ENCODE measurements around the gene BTAF1.

BTAF1 gene

DNA sequence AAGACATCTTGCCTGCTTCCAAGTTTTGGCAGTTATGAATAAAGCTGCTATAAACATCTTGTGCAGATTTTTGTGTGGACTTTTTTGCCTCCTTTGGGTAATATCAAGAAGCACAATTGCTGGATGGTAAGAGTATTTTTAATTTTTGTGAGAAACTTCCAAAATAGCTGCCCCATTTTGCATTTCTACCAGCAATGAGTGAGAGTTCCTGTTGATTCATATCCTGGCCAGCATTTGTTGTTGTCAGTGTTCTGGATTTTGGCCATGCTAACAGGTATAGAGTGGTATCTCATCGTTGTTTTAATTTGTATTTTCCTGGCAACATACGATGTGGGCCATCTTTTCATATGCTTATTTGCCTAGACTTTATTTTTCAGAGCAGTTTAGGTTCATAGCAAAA, 53.9 kb downstream of the BTAF1 start:
- WGBS, 2 experiments (ENCODE audit: insufficient coverage in 2 of 2) = 100% methylated on average over 1 of the region's 2 CpGs; no CpG with 5 or more reads in 1 of the 2 experiments
- Histone ChIP-seq H3K4me1 (ENCODE audit: control insufficient read depth, insufficient read depth, low read length, poor library complexity, severe bottlenecking) (peaks cover 5% of the 10 kb centered on the region), H3K4me3 (ENCODE audit: extremely low read depth, insufficient read depth, low read length, poor library complexity, severe bottlenecking) (no peak overlapping the region), H3K27ac (ENCODE audit: low read depth, low read length, severe bottlenecking) (no peak overlapping the region), H3K9me3 (ENCODE audit: control insufficient read depth, low read length) (no peaks in the 10 kb centered on the region), H3K36me3 (ENCODE audit: control insufficient read depth, insufficient read depth, low read length) (peaks cover 41% of the 10 kb centered on the region)

- no peak overlapping the region for H3K27ac ChIP-seq (ENCODE audit: low read depth, low read length, severe bottlenecking)
- peaks cover 5% of the 10 kb centered on the region for H3K4me1 ChIP-seq (ENCODE audit: control insufficient read depth, insufficient read depth, low read length, poor library complexity, severe bottlenecking)
- no peaks in the 10 kb centered on the region for H3K9me3 ChIP-seq (ENCODE audit: control insufficient read depth, low read length)
- WGBS, 2 experiments (ENCODE audit: insufficient coverage in 2 of 2) = no CpG with 5 or more reads among the region's 1 CpG
- H3K36me3 ChIP-seq (ENCODE audit: control insufficient read depth, insufficient read depth, low read length) = peaks cover 51% of the 10 kb centered on the region
- no peak overlapping the region for H3K4me3 ChIP-seq (ENCODE audit: extremely low read depth, insufficient read depth, low read length, poor library complexity, severe bottlenecking)
Observed at GRCh38 chr10:91978585-91978984, 55.0 kb downstream of the BTAF1 start.

DNA sequence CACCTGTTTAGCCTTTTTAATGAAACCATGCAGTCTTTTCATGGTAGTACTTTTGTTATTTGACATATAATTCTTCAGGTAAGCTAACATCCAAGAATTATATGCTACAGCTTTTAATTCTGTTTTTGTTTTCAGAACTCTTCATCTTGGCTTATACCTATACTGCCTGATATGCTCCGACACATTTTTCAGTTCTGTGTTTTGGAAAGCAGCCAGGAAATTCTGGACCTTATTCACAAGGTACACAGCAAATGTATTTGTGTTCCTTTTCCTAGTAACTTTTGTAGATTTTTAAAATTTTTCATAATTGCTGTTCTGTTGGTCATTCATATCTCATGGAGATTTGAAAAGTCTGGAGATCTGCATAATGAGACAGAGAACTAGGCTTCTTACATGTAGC, 56.7 kb downstream of the BTAF1 start:
- WGBS, 2 experiments (ENCODE audit: insufficient coverage in 2 of 2) = 100% methylated on average over 1 of the region's 1 CpG; no CpG with 5 or more reads in 1 of the 2 experiments
- peaks cover 63% of the 10 kb centered on the region for H3K36me3 ChIP-seq (ENCODE audit: control insufficient read depth, insufficient read depth, low read length)

DNA sequence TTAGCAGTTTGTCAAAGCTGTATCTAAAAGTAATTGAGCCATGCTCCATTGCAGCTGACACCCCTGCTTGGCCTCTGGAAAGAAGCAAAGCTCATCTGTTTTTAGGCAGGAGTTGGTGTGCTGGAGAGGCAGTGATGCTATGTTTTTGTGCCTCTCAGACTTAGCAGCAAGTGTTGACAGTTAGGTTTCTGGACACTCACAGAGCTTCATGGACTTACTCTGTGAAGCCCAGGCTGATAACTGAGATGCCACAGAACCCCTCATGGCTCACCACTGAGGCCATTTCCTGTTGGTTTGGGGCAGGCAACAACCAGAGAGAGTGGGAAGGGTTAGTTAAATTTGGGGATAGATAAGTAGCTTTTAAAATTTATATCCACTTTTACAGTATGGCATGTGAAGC, 59.8 kb downstream of the BTAF1 start:
- peaks cover 61% of the 10 kb centered on the region for H3K36me3 ChIP-seq (ENCODE audit: control insufficient read depth, insufficient read depth, low read length)
- no peak overlapping the region for H3K4me3 ChIP-seq (ENCODE audit: extremely low read depth, insufficient read depth, low read length, poor library complexity, severe bottlenecking)
- peak overlapping the region; percentile 10 for H3K27ac ChIP-seq (ENCODE audit: low read depth, low read length, severe bottlenecking)
- no peaks in the 10 kb centered on the region for H3K9me3 ChIP-seq (ENCODE audit: control insufficient read depth, low read length)
- no peaks in the 10 kb centered on the region for H3K4me1 ChIP-seq (ENCODE audit: control insufficient read depth, insufficient read depth, low read length, poor library complexity, severe bottlenecking)

More for the DNA sequence above, 56.7 kb downstream of the BTAF1 start:
- Histone ChIP-seq H3K4me3 (ENCODE audit: extremely low read depth, insufficient read depth, low read length, poor library complexity, severe bottlenecking) (no peak overlapping the region), H3K27ac (ENCODE audit: low read depth, low read length, severe bottlenecking) (no peak overlapping the region), H3K9me3 (ENCODE audit: control insufficient read depth, low read length) (no peaks in the 10 kb centered on the region), H3K4me1 (ENCODE audit: control insufficient read depth, insufficient read depth, low read length, poor library complexity, severe bottlenecking) (peaks cover 5% of the 10 kb centered on the region)

- Histone ChIP-seq H3K4me1 (ENCODE audit: control insufficient read depth, insufficient read depth, low read length, poor library complexity, severe bottlenecking) (no peaks in the 10 kb centered on the region), H3K36me3 (ENCODE audit: control insufficient read depth, insufficient read depth, low read length) (peaks cover 68% of the 10 kb centered on the region), H3K9me3 (ENCODE audit: control insufficient read depth, low read length) (no peaks in the 10 kb centered on the region), H3K27ac (ENCODE audit: low read depth, low read length, severe bottlenecking) (no peak overlapping the region), H3K4me3 (ENCODE audit: extremely low read depth, insufficient read depth, low read length, poor library complexity, severe bottlenecking) (no peak overlapping the region)
- WGBS, 2 experiments (ENCODE audit: insufficient coverage in 2 of 2) = 90 to 98% methylated on average over 2 to 6 of the region's 8 CpGs
Observed at GRCh38 chr10:91987397-91988037, 63.9 kb downstream of the BTAF1 start.

DNA sequence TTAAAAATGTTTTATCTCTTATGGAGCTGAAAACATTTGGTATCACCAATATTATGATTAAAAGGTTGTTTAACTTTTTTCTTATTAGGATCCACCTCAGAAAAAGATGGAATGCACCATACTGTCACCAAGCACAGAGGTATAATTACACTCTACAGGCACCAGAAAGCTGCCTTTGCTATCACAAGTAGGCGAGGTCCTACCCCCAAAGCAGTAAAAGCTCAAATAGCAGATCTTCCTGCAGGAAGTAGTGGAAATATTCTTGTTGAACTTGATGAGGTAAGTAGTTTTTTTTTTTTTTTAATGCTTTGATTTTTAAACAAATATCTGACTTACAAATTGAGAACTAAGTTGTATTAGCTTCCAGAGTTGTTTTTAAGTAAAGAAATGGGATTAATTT, 68.5 kb downstream of the BTAF1 start:
- Histone ChIP-seq H3K36me3 (ENCODE audit: control insufficient read depth, insufficient read depth, low read length) (peaks cover 69% of the 10 kb centered on the region), H3K9me3 (ENCODE audit: control insufficient read depth, low read length) (no peaks in the 10 kb centered on the region), H3K4me1 (ENCODE audit: control insufficient read depth, insufficient read depth, low read length, poor library complexity, severe bottlenecking) (no peaks in the 10 kb centered on the region), H3K27ac (ENCODE audit: low read depth, low read length, severe bottlenecking) (no peak overlapping the region), H3K4me3 (ENCODE audit: extremely low read depth, insufficient read depth, low read length, poor library complexity, severe bottlenecking) (no peak overlapping the region)
- WGBS, 2 experiments (ENCODE audit: insufficient coverage in 2 of 2) = no CpG with 5 or more reads among the region's 1 CpG

GRCh38 chr10:91996266-91996665, 72.7 kb downstream of the BTAF1 start:
- no peaks in the 10 kb centered on the region for H3K4me1 ChIP-seq (ENCODE audit: control insufficient read depth, insufficient read depth, low read length, poor library complexity, severe bottlenecking)
- 94 to 100% methylated on average over 1 to 2 of the region's 2 CpGs for WGBS, 2 experiments (ENCODE audit: insufficient coverage in 2 of 2)
- no peak overlapping the region for H3K27ac ChIP-seq (ENCODE audit: low read depth, low read length, severe bottlenecking)
- peaks cover 80% of the 10 kb centered on the region for H3K36me3 ChIP-seq (ENCODE audit: control insufficient read depth, insufficient read depth, low read length)
- H3K4me3 ChIP-seq (ENCODE audit: extremely low read depth, insufficient read depth, low read length, poor library complexity, severe bottlenecking) = no peak overlapping the region
- H3K9me3 ChIP-seq (ENCODE audit: control insufficient read depth, low read length) = no peaks in the 10 kb centered on the region

- WGBS, 2 experiments (ENCODE audit: insufficient coverage in 2 of 2) = no CpG with 5 or more reads among the region's 3 CpGs
- no peak overlapping the region for H3K27ac ChIP-seq (ENCODE audit: low read depth, low read length, severe bottlenecking)
- H3K4me3 ChIP-seq (ENCODE audit: extremely low read depth, insufficient read depth, low read length, poor library complexity, severe bottlenecking) = no peak overlapping the region
- H3K4me1 ChIP-seq (ENCODE audit: control insufficient read depth, insufficient read depth, low read length, poor library complexity, severe bottlenecking) = no peaks in the 10 kb centered on the region
- no peaks in the 10 kb centered on the region for H3K9me3 ChIP-seq (ENCODE audit: control insufficient read depth, low read length)
- H3K36me3 ChIP-seq (ENCODE audit: control insufficient read depth, insufficient read depth, low read length) = peaks cover 74% of the 10 kb centered on the region
Observed at GRCh38 chr10:92001581-92001980, 78.0 kb downstream of the BTAF1 start.

DNA sequence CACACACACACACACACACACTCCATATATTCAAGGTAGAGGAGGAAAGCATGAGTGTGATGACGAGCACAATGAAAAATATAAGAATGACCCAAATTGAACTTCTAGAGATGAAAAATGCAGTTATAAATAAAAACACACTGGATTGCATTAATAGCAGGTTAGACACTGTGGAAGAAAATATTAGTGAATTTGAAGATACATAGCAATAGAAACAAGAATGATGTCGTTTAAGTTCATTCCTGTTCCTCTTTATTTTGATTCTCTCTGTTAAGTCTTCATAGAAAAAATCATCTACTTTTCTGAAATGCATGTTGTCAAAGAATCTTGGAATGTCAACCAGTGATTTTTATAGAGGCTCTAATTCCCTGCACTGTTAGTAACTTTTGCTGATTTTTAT, 78.4 kb downstream of the BTAF1 start:
- H3K27ac ChIP-seq (ENCODE audit: low read depth, low read length, severe bottlenecking) = no peak overlapping the region

DNA sequence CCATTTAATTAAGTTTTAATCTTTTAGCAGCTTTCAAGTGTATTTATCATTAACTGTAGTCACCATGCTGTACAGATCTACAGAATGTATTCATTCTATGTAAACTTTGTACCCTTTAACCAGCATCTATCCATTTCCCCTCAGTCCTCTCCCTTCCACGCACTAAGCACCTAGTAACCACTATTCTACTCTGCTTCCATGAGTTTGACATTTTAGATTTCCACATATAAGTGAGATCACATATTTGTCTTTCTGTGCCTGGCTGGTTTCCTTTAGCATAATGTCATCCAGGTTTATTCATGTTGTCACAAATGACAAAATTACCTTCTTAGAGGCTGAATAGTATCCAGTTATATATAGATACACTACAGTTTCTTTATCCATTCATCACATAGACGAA, 79.7 kb downstream of the BTAF1 start:
- Histone ChIP-seq H3K9me3 (ENCODE audit: control insufficient read depth, low read length) (no peaks in the 10 kb centered on the region), H3K36me3 (ENCODE audit: control insufficient read depth, insufficient read depth, low read length) (peaks cover 79% of the 10 kb centered on the region), H3K4me1 (ENCODE audit: control insufficient read depth, insufficient read depth, low read length, poor library complexity, severe bottlenecking) (no peaks in the 10 kb centered on the region), H3K4me3 (ENCODE audit: extremely low read depth, insufficient read depth, low read length, poor library complexity, severe bottlenecking) (no peak overlapping the region), H3K27ac (ENCODE audit: low read depth, low read length, severe bottlenecking) (no peak overlapping the region)
- 100% methylated on average over 1 of the region's 2 CpGs for WGBS, 2 experiments (ENCODE audit: insufficient coverage in 2 of 2)

More for the DNA sequence above, 78.4 kb downstream of the BTAF1 start:
- no peaks in the 10 kb centered on the region for H3K9me3 ChIP-seq (ENCODE audit: control insufficient read depth, low read length)
- 100% methylated on average over 1 of the region's 2 CpGs; no CpG with 5 or more reads in 1 of the 2 experiments for whole genome bisulfite sequencing, 2 experiments (ENCODE audit: insufficient coverage in 2 of 2)
- H3K4me3 ChIP-seq (ENCODE audit: extremely low read depth, insufficient read depth, low read length, poor library complexity, severe bottlenecking) = no peak overlapping the region
- no peaks in the 10 kb centered on the region for H3K4me1 ChIP-seq (ENCODE audit: control insufficient read depth, insufficient read depth, low read length, poor library complexity, severe bottlenecking)
- H3K36me3 ChIP-seq (ENCODE audit: control insufficient read depth, insufficient read depth, low read length) = peaks cover 75% of the 10 kb centered on the region

- Histone ChIP-seq H3K4me3 (ENCODE audit: extremely low read depth, insufficient read depth, low read length, poor library complexity, severe bottlenecking) (no peak overlapping the region), H3K36me3 (ENCODE audit: control insufficient read depth, insufficient read depth, low read length) (peaks cover 76% of the 10 kb centered on the region), H3K4me1 (ENCODE audit: control insufficient read depth, insufficient read depth, low read length, poor library complexity, severe bottlenecking) (no peaks in the 10 kb centered on the region), H3K27ac (ENCODE audit: low read depth, low read length, severe bottlenecking) (no peak overlapping the region), H3K9me3 (ENCODE audit: control insufficient read depth, low read length) (no peaks in the 10 kb centered on the region)
- 100% methylated on average over 1 of the region's 1 CpG; no CpG with 5 or more reads in 1 of the 2 experiments for WGBS, 2 experiments (ENCODE audit: insufficient coverage in 2 of 2)
Observed at GRCh38 chr10:92005978-92006377, 82.4 kb downstream of the BTAF1 start.
